GM12891 (cell line): ENCODE results near the gene CASS4.

ENCODE experiments used
- PAX5 ChIP-seq: IDR thresholded peaks from 2 replicates; pipeline ENCODE4 v1.6.1; 2011; ENCODE audit warnings: low read length, moderate library complexity, mild to moderate bottlenecking; ENCODE audit not compliant: insufficient read depth, severe bottlenecking
- POLR2A ChIP-seq: IDR thresholded peaks from 2 replicates; pipeline ENCODE4 v1.6.1; 2011; ENCODE audit warnings: low read depth, low read length, control low read depth
- POLR2AphosphoS5 ChIP-seq: IDR thresholded peaks from 2 replicates; pipeline ENCODE4 v1.6.1; 2011; ENCODE audit warnings: low read depth, low read length, control low read depth
- POU2F2 ChIP-seq: IDR thresholded peaks from 2 replicates; pipeline ENCODE4 v1.6.1; 2011; ENCODE audit warnings: low read depth, mild to moderate bottlenecking, control low read depth, low read length, moderate library complexity
- TAF1 ChIP-seq: IDR thresholded peaks from 2 replicates; pipeline ENCODE4 v1.6.1; 2011; ENCODE audit warnings: low read depth, low read length, control low read depth

- TF ChIP-seq POLR2A: no peak
- no peak for TF ChIP-seq POLR2AphosphoS5
- no peak for TF ChIP-seq PAX5
- no peak for TF ChIP-seq POU2F2
- TF ChIP-seq TAF1: no peak
Observed at GRCh38 chr20:56424931-56425330, 12.9 kb downstream of the CASS4 start.
